ENCODE results near the gene STOX1.
A peak's percentile ranks its signal among the peaks of the same experiment; 100 is the strongest.
"Not testable (repeated sequence)": the region's sequence is repeated elsewhere in the genome, so short reads cannot be mapped to it uniquely, and the experiment has no call there.

The STOX1 gene, protein sequence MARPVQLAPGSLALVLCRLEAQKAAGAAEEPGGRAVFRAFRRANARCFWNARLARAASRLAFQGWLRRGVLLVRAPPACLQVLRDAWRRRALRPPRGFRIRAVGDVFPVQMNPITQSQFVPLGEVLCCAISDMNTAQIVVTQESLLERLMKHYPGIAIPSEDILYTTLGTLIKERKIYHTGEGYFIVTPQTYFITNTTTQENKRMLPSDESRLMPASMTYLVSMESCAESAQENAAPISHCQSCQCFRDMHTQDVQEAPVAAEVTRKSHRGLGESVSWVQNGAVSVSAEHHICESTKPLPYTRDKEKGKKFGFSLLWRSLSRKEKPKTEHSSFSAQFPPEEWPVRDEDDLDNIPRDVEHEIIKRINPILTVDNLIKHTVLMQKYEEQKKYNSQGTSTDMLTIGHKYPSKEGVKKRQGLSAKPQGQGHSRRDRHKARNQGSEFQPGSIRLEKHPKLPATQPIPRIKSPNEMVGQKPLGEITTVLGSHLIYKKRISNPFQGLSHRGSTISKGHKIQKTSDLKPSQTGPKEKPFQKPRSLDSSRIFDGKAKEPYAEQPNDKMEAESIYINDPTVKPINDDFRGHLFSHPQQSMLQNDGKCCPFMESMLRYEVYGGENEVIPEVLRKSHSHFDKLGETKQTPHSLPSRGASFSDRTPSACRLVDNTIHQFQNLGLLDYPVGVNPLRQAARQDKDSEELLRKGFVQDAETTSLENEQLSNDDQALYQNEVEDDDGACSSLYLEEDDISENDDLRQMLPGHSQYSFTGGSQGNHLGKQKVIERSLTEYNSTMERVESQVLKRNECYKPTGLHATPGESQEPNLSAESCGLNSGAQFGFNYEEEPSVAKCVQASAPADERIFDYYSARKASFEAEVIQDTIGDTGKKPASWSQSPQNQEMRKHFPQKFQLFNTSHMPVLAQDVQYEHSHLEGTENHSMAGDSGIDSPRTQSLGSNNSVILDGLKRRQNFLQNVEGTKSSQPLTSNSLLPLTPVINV

GRCh38 chr10:68826764-68827591, at the start of gene STOX1:
STOX1 (plus strand) TSS chr10:68827531; CDS start chr10:68827624, 93 bp downstream.
- DNase-seq = peak; percentile 52 to 72

- no peak for DNase-seq
Measured at GRCh38 chr10:68781613-68782574, 45.4 kb upstream of the STOX1 start.

- DNase-seq = no peak
Measured at GRCh38 chr10:68784476-68784875, 42.9 kb upstream of the STOX1 start.

DNA sequence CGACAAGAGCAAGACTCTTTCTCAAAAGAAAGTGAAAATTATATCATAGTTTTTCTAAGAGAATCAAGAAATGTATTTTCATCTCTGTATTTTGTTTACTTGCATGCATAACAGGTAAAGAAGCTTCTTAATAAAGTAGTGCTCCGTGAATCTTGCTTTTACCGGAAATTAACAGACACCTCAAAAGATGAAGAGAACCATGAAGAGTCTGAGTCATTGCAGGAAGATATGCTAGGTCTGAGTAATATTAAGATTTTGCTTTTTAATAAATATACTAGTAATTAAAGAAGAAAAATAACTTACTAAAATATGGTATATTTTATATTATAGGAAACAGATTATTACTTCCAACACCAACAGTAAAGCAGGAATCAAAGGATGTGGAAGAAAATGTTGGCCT, 39.5 kb upstream of the STOX1 start:
- DNase-seq = no peak

DNA sequence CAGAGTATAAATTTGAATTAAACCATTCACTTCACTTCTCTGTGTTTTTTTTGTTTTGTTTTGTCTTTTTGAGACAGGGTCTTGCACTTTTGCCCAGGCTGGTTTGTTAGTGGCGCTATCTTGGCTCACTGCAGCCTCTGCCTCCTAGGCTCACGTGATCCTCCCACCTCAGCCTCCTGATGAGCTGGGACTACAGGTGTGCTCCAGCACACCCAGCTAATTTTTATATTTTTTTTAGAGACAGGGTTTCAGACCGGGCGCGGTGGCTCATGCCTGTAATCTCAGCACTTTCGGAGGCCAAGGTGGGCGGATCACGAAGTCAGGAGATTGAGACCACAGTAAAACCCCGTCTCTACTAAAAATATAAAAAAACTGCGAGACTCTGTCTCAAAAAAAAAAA, 36.9 kb upstream of the STOX1 start:
- DNase-seq = no peak

DNA sequence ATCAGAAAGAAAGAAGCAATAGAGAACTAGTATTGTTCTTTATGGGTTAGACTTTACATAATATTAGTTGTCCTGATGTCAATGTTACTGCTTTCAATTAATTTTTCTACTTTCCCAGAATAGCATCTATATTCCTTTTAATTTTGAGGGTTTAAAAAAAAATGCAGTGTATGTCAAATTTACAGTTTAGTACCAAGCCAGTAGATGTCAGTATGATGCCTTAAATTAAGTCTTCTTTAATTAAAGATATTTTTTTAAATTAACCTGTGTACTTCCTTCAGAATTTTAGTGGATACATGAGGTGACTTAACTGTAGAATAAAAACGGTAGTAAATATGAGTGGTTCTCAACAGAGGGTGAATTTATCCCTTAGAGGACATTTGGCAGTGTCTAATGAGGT, 35.2 kb upstream of the STOX1 start:
- no peak for DNase-seq

GRCh38 chr10:68795886-68796532, 31.3 kb upstream of the STOX1 start:
- no peak for DNase-seq

DNA sequence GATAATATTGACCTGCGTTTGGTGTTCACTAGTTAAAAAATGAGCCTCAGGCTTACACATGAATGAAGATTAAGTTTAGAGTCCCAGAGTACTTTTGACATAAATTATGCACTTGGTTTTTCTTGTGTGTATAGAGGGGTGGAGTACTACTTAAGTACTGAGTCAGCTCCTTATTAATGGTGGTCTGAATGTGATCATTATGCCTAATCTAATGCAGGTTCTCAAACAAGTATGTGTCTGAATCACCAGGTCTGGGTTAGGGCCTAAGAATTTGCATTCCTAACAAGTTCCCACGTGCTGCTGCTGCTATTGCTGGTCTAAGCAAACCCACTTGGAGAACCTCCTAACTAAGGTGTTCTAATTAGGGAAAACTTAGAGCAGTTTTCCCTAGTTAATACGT, 30.7 kb upstream of the STOX1 start:
- no peak for DNase-seq

GRCh38 chr10:68800211-68800610, 27.1 kb upstream of the STOX1 start:
- no peak for DNase-seq

DNA sequence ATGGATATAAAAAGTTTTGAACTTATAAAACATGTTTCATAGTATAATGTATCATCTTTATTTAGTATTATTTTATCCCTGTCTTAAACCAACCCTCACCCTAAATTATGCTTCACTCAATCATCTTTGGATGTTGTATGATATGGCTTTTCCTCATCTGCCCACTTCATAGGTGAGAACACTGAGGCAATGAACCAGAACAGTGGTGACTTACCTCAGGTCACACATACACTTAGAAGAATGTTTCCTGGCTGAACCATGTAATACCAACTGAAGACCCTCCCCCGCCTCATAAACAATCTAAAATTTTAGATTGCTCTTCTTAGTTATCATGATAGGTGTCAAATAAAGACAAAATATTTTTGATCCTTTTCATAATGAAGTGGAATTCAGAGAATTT, 22.6 kb upstream of the STOX1 start:
- no peak for DNase-seq

GRCh38 chr10:68810830-68811229, 16.5 kb upstream of the STOX1 start:
- DNase-seq = not testable (repeated sequence)

- no peak for DNase-seq
Measured at GRCh38 chr10:68811314-68812009, 15.9 kb upstream of the STOX1 start.

DNA sequence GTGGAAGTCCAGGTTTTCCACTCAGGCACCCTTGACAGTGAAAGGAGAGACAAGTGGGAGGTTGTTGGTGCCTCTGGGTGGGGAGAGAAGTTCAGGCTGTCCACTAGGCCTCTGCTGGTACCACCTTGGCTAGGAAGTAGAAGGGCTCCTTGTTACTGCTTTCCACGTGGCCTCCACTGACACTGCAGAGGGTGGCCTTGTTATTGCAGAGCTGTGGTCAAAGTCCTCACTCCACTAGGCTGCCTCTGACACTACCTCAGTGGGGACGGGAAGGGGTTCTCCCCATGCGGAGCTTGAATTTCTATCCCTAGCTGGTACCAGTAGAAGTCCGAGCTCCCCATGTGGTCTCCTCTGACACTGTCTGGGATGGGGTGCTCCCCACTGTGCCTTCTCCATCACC, 14.9 kb upstream of the STOX1 start:
- no peak for DNase-seq

GRCh38 chr10:68813559-68813958, 13.8 kb upstream of the STOX1 start:
- no peak for DNase-seq

DNA sequence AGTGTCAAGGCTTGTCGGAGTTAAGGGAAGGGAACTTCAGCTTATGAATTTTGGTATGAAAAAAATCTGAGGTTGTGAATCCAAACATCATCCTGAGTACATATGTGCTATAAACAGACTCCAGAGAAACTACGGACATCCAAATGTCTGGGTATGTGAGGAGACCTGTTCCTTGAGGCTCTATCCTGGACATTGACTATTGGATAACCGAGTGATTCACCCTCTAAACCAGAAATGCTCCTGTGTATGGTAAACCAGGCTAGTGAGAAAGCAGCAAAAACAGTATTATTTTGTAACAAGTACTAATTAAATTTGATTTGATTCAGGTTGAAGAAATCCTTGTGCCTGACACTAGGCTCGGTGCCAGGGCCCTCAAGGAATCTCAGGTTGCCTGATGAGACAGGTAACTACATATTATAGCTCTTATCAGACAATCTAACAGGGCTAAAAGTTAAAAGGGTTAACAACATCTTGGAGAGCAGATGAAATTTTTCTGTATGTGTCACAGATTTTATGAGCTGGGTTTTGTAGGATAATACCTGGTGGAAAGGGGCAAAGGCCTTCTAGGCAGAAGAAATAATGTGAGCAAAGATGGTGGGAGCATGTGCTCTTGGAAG, 10.4 kb upstream of the STOX1 start:
- DNase-seq = no peak

- DNase-seq = not testable (repeated sequence)
Measured at GRCh38 chr10:68820359-68820758, 7.0 kb upstream of the STOX1 start.

DNA sequence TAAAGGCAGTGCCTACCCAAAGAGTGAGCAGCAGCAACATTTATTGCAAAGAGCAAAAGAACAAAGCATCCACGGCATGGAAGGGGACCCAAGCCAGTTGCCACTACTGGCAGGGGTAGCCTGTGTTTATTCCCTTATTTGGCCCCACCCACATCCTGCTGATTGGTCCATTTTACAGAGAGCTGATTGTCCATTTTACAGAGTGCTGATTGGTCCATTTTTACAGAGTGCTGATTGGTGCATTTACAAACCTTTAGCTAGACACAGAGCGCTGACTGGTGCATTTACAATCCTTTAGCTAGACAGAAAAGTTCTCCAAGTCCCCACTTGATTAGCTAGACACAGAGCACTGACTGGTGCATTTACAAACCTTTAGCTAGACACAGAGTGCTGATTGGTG, 4.7 kb upstream of the STOX1 start:
- not testable (repeated sequence) for DNase-seq

DNA sequence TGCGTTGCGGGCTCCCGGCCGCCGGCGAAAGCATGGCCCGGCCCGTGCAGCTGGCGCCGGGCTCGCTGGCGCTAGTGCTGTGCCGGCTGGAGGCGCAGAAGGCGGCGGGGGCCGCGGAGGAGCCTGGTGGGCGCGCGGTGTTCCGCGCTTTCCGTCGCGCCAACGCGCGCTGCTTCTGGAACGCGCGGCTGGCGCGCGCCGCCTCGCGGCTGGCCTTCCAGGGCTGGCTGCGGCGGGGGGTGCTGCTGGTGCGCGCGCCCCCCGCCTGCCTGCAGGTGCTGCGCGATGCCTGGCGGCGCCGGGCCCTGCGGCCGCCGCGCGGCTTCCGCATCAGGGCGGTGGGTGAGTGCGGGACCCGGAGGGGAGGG, 245 bp downstream of the STOX1 start:
- DNase-seq = not testable (repeated sequence)

DNA sequence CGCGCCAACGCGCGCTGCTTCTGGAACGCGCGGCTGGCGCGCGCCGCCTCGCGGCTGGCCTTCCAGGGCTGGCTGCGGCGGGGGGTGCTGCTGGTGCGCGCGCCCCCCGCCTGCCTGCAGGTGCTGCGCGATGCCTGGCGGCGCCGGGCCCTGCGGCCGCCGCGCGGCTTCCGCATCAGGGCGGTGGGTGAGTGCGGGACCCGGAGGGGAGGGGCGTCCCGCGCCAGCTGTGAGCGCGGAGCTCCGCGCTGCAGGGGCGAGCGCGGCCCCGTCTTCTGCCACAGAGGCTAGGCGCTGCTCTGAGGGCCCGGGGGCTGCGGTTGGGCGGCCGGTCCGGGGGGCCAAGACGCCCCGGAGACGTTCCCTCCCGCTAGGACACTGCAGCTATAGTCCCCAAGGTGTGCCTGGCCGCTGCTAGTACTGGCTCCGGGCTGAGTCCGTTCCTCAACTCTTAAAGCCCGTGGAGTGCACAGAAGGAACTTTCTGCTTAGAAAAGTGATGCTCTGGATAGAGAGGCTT, 811 bp downstream of the STOX1 start:
- not testable (repeated sequence) for DNase-seq

GRCh38 chr10:68828833-68829232, 1.5 kb downstream of the STOX1 start:
- no peak for DNase-seq
